HCT116 (cell line): Measurements from ENCODE around the gene PFDN2. TPM values are rescaled to one million over a fixed set of nuclear protein-coding genes. Genes with fewer than 3 reads are reported as not detected.

Experiments
- ATAC-seq: fragments of 200-7000 bp; cut with Tn5 transposase; 2 replicates; pipeline ENCODE4 v1.9.1; 2020; ENCODE audit warnings: mild to moderate bottlenecking, moderate library complexity
- BruUV-seq: library from RNA; stranded (reverse); fragments of 400-500 nt; replicated peaks from 2 replicates; lab custom pipeline; 2021; lab: Mats Ljungman, UMichigan
- CTCF ChIA-PET: fragments of 300-600 bp; sonication (Branson Sonifier 250); formaldehyde crosslinking; loops from one replicate; lab custom pipeline; 2021; ENCODE audit warnings: antibody characterized with exemption; lab: Charles Lee
- POLR2A ChIA-PET: fragments of 300-600, 350-600 bp; sonication (Branson Sonifier 250); formaldehyde crosslinking; loops from one replicate; lab custom pipeline; 2021; ENCODE audit warnings: antibody characterized with exemption; lab: Charles Lee
- RAD21 ChIA-PET, 2 experiments: fragments of 300-600 bp; sonication (Branson Sonifier 250); formaldehyde crosslinking; loops; one replicate each; lab custom pipeline; 2023; ENCODE audit warnings: low total read pairs in 2 of 2; ENCODE audit not compliant: uncharacterized antibody in 2 of 2, unreplicated experiment in 2 of 2, low non-redundant PET in 1 of 2; lab: Charles Lee
- DNase-seq: peaks from one replicate; pipeline ENCODE4 v3.0.0-alpha.2; 2010; ENCODE audit warnings: low read depth, low spot score
- H2AFZ ChIP-seq: fragments of 200-600 bp; shearing (Covaris generic), sonication (generic); 2 replicates; pipeline ENCODE4 v1.6.1; 2017; ENCODE audit warnings: low read depth, mixed run types, mixed read lengths, antibody characterized with exemption, low read length; ENCODE audit not compliant: poor library complexity, severe bottlenecking
- H3K27ac ChIP-seq: 2 replicates; pipeline ENCODE4 v1.5.1; 2012; ENCODE audit warnings: low read depth, low read length
- H3K27me3 ChIP-seq: fragments of 200-600 bp; sonication (generic); 2 replicates; pipeline ENCODE4 v1.6.1; 2016; ENCODE audit warnings: mixed run types, low read length, mixed read lengths; ENCODE audit not compliant: insufficient read depth
- H3K36me3 ChIP-seq, 2 experiments: fragments of 200-500 bp in 1 of 2; fragments of 200-600 bp in 1 of 2; sonication (Bioruptor generic) in 1 of 2; sonication (generic) in 1 of 2; 2 replicates each; pipeline versions ENCODE4 v1.5.1 to v1.6.1; 2014 to 2016; ENCODE audit warnings: low read length in 2 of 2, inconsistent platforms in 1 of 2, mixed read lengths in 1 of 2, mixed run types in 1 of 2; ENCODE audit not compliant: insufficient read depth in 2 of 2, control insufficient read depth in 1 of 2
- H3K4me1 ChIP-seq, 2 experiments: fragments of 200-600 bp in 1 of 2; sonication (generic) in 1 of 2; 2 replicates each; pipeline versions ENCODE4 v1.5.1 to v1.6.1; 2012 to 2017; ENCODE audit warnings: low read length in 2 of 2, inconsistent platforms in 1 of 2, mild to moderate bottlenecking in 1 of 2, mixed read lengths in 1 of 2, mixed run types in 1 of 2, moderate library complexity in 1 of 2; ENCODE audit not compliant: insufficient read depth in 2 of 2, control insufficient read depth in 1 of 2
- H3K4me2 ChIP-seq: fragments of 200-600 bp; sonication (generic); 2 replicates; pipeline ENCODE4 v1.6.1; 2017; ENCODE audit warnings: mixed run types, low read length, mixed read lengths
- H3K4me3 ChIP-seq, 2 experiments: fragments of 200-600 bp in 1 of 2; sonication (generic) in 1 of 2; replicated peaks in 1 of 2; 2 replicates each; pipeline ENCODE4 v1.5.1; 2011 to 2016; ENCODE audit warnings: low read length in 2 of 2, control low read depth in 1 of 2, low read depth in 1 of 2, mild to moderate bottlenecking in 1 of 2, mixed read lengths in 1 of 2, mixed run types in 1 of 2
- H3K79me2 ChIP-seq: fragments of 200-600 bp; sonication (generic); 2 replicates; pipeline ENCODE4 v1.6.1; 2017; ENCODE audit warnings: mild to moderate bottlenecking, mixed run types, low read length, moderate library complexity, mixed read lengths; ENCODE audit not compliant: insufficient read depth
- H3K9ac ChIP-seq: fragments of 200-600 bp; sonication (generic); 2 replicates; pipeline ENCODE4 v1.6.1; 2016; ENCODE audit warnings: low read length, mixed read lengths
- H3K9me2 ChIP-seq: fragments of 200-600 bp; sonication (generic), shearing (Covaris generic); 2 replicates; pipeline ENCODE4 v1.6.1; 2017; ENCODE audit warnings: mixed run types, mild to moderate bottlenecking, moderate library complexity; ENCODE audit not compliant: insufficient read depth
- H3K9me3 ChIP-seq, 2 experiments: fragments of 200-500 bp in 1 of 2; fragments of 200-600 bp in 1 of 2; sonication (Bioruptor generic) in 1 of 2; sonication (generic) in 1 of 2; 2 replicates each; pipeline ENCODE4 v1.6.1; 2014 to 2017; ENCODE audit warnings: low read length in 2 of 2, mixed read lengths in 2 of 2, inconsistent platforms in 1 of 2, low read depth in 1 of 2, mild to moderate bottlenecking in 1 of 2, mixed run types in 1 of 2, moderate library complexity in 1 of 2; ENCODE audit not compliant: control insufficient read depth in 1 of 2, insufficient read depth in 1 of 2
- H4K20me1 ChIP-seq: fragments of 200-600 bp; sonication (generic), shearing (Covaris generic); 2 replicates; pipeline ENCODE4 v1.6.1; 2017; ENCODE audit warnings: mixed run types, mild to moderate bottlenecking, moderate library complexity; ENCODE audit not compliant: insufficient read depth
- ATF3 ChIP-seq: IDR thresholded peaks from 2 replicates; pipeline ENCODE4 v1.6.1; 2012
- EGR1 ChIP-seq: IDR thresholded peaks from 2 replicates; pipeline ENCODE4 v1.6.1; 2012; ENCODE audit warnings: low read depth
- EZH2 ChIP-seq: fragments of 200-600 bp; sonication (generic); IDR thresholded peaks from 2 replicates; pipeline ENCODE4 v1.6.1; 2017; ENCODE audit warnings: antibody characterized with exemption, mixed run types
- POLR2A ChIP-seq: IDR thresholded peaks from 2 replicates; pipeline ENCODE4 v1.7.0; 2011; ENCODE audit warnings: borderline replicate concordance; ENCODE audit not compliant: insufficient read depth, insufficient read length; ENCODE audit errors: extremely low read depth
- SP1 ChIP-seq: IDR thresholded peaks from 2 replicates; pipeline ENCODE4 v1.6.1; 2012; ENCODE audit warnings: low read depth
- TCF7L2 ChIP-seq: IDR thresholded peaks from 2 replicates; pipeline ENCODE4 v1.7.0; 2011; ENCODE audit warnings: borderline replicate concordance, inconsistent platforms; ENCODE audit not compliant: insufficient read depth, insufficient read length; ENCODE audit errors: extremely low read depth
- ZNF274 ChIP-seq: fragments of 200-500 bp; sonication (Bioruptor generic); IDR thresholded peaks from 2 replicates; pipeline ENCODE4 v1.6.1; 2014; ENCODE audit warnings: mild to moderate bottlenecking, low read depth, low read length, inconsistent platforms
- intact Hi-C: fragments of 100-400 bp; cut with micrococcal nuclease; formaldehyde crosslinking; loops from 2 replicates; pipeline ENCODE4 v1.10.0; 2022
- total RNA-seq: library from RNA; stranded (reverse); gene quantifications from one replicate; pipeline ENCODE4 v1.2.1, GENCODE V29; 2021; ENCODE audit not compliant: unreplicated experiment
- TF ChIP-seq, protein P1 (sequence below): IDR thresholded peaks from 2 replicates; pipeline ENCODE4 v1.6.1; 2011; ENCODE audit warnings: mild to moderate bottlenecking, low read length, moderate library complexity; ENCODE audit not compliant: insufficient replicate concordance; ENCODE audit errors: extremely low read depth
- TF ChIP-seq, protein P2 (sequence below): IDR thresholded peaks from 2 replicates; pipeline ENCODE4 v1.6.1; 2012

The PFDN2 gene
- total RNA-seq, 1 experiment from 2014 or later, result 179 TPM

DNA sequence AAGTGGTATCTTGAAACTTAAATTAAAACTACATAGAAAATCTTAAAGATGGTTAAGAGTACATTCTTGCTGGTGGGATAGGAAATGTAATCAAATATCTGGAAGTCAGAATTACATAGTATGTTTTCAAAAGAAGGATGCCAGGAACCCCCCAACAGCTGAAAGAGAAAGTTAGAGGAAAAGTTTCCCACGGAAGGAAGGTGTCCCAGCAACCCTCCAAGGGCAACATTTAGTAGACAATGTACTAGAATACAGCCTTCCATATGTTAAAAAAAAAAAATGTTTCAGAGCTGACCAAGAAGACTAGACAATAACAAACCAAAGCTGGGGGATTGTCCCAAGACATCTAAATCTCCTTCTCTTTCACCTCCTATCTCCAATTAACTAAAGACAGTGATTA is 12.4 kb upstream of the PFDN2 start (continued):
- TF ChIP-seq ZNF274, result no peak
- TF ChIP-seq POLR2A, result no peak
- no peak for TF ChIP-seq TCF7L2
- TF ChIP-seq, protein P1, sequence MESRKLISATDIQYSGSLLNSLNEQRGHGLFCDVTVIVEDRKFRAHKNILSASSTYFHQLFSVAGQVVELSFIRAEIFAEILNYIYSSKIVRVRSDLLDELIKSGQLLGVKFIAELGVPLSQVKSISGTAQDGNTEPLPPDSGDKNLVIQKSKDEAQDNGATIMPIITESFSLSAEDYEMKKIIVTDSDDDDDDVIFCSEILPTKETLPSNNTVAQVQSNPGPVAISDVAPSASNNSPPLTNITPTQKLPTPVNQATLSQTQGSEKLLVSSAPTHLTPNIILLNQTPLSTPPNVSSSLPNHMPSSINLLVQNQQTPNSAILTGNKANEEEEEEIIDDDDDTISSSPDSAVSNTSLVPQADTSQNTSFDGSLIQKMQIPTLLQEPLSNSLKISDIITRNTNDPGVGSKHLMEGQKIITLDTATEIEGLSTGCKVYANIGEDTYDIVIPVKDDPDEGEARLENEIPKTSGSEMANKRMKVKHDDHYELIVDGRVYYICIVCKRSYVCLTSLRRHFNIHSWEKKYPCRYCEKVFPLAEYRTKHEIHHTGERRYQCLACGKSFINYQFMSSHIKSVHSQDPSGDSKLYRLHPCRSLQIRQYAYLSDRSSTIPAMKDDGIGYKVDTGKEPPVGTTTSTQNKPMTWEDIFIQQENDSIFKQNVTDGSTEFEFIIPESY, result no peak

DNA sequence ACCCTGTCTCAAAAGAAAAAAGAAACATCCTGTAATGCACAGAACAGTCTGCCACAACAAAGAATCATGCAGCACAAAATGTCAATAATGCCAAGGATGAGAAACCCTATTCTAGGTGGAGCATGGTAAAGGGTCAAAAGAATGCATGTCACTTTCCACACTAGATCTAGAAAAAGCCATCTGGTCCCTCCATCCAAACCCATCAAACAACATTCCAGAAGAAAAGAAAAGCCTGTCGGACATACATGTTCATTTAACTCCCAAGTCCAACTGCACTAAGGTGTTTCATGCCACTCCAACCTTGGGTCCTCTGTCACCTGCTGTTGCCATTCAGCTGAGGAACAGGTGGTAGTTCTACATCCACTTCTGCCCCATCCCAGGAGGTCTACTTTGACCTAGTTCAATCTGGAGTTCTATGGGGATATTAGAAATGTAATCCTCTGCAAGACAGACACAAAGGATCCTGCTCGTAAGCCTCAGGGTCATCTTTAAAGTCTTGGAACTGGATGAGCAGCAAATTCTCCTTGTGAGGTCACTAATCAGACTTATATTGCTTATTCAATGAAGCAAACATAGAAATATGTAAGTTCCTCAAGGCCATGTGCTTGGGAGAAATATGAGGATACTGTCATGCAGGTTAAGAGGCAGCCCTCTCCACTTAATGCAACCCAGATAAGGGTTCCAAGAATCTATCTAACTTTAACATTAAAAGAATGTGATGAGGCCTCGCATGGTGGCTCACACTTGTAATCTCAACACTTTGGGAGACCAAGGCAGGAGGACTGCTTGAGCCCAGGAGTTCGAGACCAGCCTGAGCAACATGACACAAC is 11.0 kb upstream of the PFDN2 start:
- ChIA-PET CTCF (no interaction called here), POLR2A (interaction anchor here (1.0 to 1.7 kb wide), 2 partner anchors 11 to 12 kb away, joined by 3 to 5 read pairs; partner anchors contain the start of genes NIT1 and PFDN2), RAD21 (no interaction called here)
- Histone ChIP-seq H3K4me3 (no peak overlapping the region), H3K36me3 (peaks cover 16 to 35% of the 10 kb centered on the region in 2 experiments; a peak in 3 of 4 replicates), H3K9ac (no peak overlapping the region), H3K27ac (no peak overlapping the region), H2AFZ (no peak overlapping the region), H3K79me2 (peaks cover 63% of the 10 kb centered on the region), H3K9me2 (no peaks in the 10 kb centered on the region), H3K4me2 (no peak overlapping the region), H4K20me1 (no peaks in the 10 kb centered on the region), H3K9me3 (no peaks in the 10 kb centered on the region), H3K4me1 (peaks cover 3 to 13% of the 10 kb centered on the region in 2 experiments; a peak in 3 of 4 replicates), H3K27me3 (no peaks in the 10 kb centered on the region)
- ATAC-seq (no peak), DNase-seq (no peak)
- intact Hi-C loops, result no loop called here
- no TSS peak for BruUV-seq
- TF ChIP-seq, protein P2, sequence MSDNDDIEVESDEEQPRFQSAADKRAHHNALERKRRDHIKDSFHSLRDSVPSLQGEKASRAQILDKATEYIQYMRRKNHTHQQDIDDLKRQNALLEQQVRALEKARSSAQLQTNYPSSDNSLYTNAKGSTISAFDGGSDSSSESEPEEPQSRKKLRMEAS, result no peak
- TF ChIP-seq SP1 (no peak), EGR1 (no peak), EZH2 (no peak), ATF3 (no peak)
- TF ChIP-seq, protein P1, result no peak
